Kidney epithelial cell (primary cell): Measurements from ENCODE around the gene NTM. TPM values are rescaled to one million over a fixed set of nuclear protein-coding genes. Genes with fewer than 3 reads are reported as not detected.

Experiments
- DNase-seq: peaks from one replicate; pipeline ENCODE4 v3.0.0-alpha.2; 2010; ENCODE audit warnings: low read depth
- H3K27me3 ChIP-seq: 2 replicates; pipeline ENCODE4 v1.6.0; 2011; ENCODE audit warnings: low read length; ENCODE audit not compliant: control insufficient read depth, insufficient read depth
- H3K36me3 ChIP-seq: 2 replicates; pipeline ENCODE4 v1.5.1; 2011; ENCODE audit warnings: low read length; ENCODE audit not compliant: control insufficient read depth, insufficient read depth
- H3K4me3 ChIP-seq: 2 replicates; pipeline ENCODE4 v1.5.1; 2011; ENCODE audit warnings: low read depth, mild to moderate bottlenecking, control low read depth, low read length
- CTCF ChIP-seq: IDR thresholded peaks from 2 replicates; pipeline ENCODE4 v1.5.1; 2011; ENCODE audit warnings: mild to moderate bottlenecking, moderate library complexity, low read length, control low read depth, inconsistent platforms; ENCODE audit not compliant: insufficient read depth, poor library complexity, severe bottlenecking
- total RNA-seq: library from RNA; depleted of rRNA; stranded (reverse); fragments of >200 nt; gene quantifications from 2 replicates; pipeline ENCODE4 v1.2.3, GENCODE V29; 2015

The NTM gene
- total RNA-seq, 1 donor from 2014 or later, result 111 TPM

GRCh38 chr11:131916638-131917037 is 546.2 kb downstream of the NTM start:
- no peak for DNase-seq
- no peak for TF ChIP-seq CTCF
- Histone ChIP-seq H3K4me3 (no peak overlapping the region), H3K36me3 (no peaks in the 10 kb centered on the region), H3K27me3 (no peaks in the 10 kb centered on the region)

- no peak for TF ChIP-seq CTCF
- Histone ChIP-seq H3K27me3 (no peaks in the 10 kb centered on the region), H3K36me3 (no peaks in the 10 kb centered on the region), H3K4me3 (no peak overlapping the region)
- DNase-seq, result no peak
Measured at GRCh38 chr11:131917634-131918384, 547.4 kb downstream of the NTM start.

GRCh38 chr11:131918663-131919062 is 548.2 kb downstream of the NTM start:
- Histone ChIP-seq H3K36me3 (no peaks in the 10 kb centered on the region), H3K4me3 (no peak overlapping the region), H3K27me3 (no peaks in the 10 kb centered on the region)
- no peak for TF ChIP-seq CTCF
- no peak for DNase-seq

- no peak for DNase-seq
- TF ChIP-seq CTCF, result no peak
- H3K27me3 ChIP-seq, result no peaks in the 10 kb centered on the region
- no peak overlapping the region for H3K4me3 ChIP-seq
- H3K36me3 ChIP-seq, result no peaks in the 10 kb centered on the region
Measured at GRCh38 chr11:131922220-131922619, 551.8 kb downstream of the NTM start.

GRCh38 chr11:131923309-131923708 is 552.9 kb downstream of the NTM start:
- DNase-seq, result no peak
- TF ChIP-seq CTCF, result no peak
- H3K27me3 ChIP-seq, result no peaks in the 10 kb centered on the region
- H3K36me3 ChIP-seq, result no peaks in the 10 kb centered on the region
- H3K4me3 ChIP-seq, result no peak overlapping the region

- H3K36me3 ChIP-seq, result no peaks in the 10 kb centered on the region
- DNase-seq, result no peak
- no peak for TF ChIP-seq CTCF
- H3K4me3 ChIP-seq, result no peak overlapping the region
- no peaks in the 10 kb centered on the region for H3K27me3 ChIP-seq
Measured at GRCh38 chr11:131924001-131924400, 553.6 kb downstream of the NTM start.
